Fibroblast of the aortic adventitia (primary cell): ENCODE measurements around the gene HK1. TPM values are rescaled to one million over a fixed set of nuclear protein-coding genes. Genes with fewer than 3 reads are reported as not detected.

Source experiments
- DNase-seq: peaks from one replicate; pipeline ENCODE4 v3.0.0-alpha.2; 2010; ENCODE audit warnings: low read depth
- H3K4me3 ChIP-seq: 2 replicates; pipeline ENCODE4 v1.5.1; 2011; ENCODE audit warnings: low read depth, mild to moderate bottlenecking, control low read depth, low read length, moderate library complexity
- CTCF ChIP-seq: IDR thresholded peaks from 2 replicates; pipeline ENCODE4 v1.5.1; 2011; ENCODE audit warnings: mild to moderate bottlenecking, low read length, control low read depth, inconsistent platforms; ENCODE audit not compliant: insufficient read depth
- total RNA-seq: library from RNA; depleted of rRNA; stranded (reverse); fragments of >200 nt; gene quantifications from 2 replicates; pipeline ENCODE4 v1.2.3, GENCODE V29; 2012; ENCODE audit warnings: low replicate concordance

Gene HK1
- total RNA-seq, 1 donor, result 84.1 TPM

- peak; percentile 70 for TF ChIP-seq CTCF
- peak overlapping the region; percentile 58 for H3K4me3 ChIP-seq
- DNase-seq, result peak; percentile 96
These were observed 130.3 kb downstream of the HK1 start for GRCh38 chr10:69408318-69409175.

- DNase-seq, result no peak
These were observed 130.8 kb downstream of the HK1 start for GRCh38 chr10:69409176-69409495.

GRCh38 chr10:69409968-69410367 is 131.7 kb downstream of the HK1 start:
- TF ChIP-seq CTCF, result no peak
- DNase-seq, result peak; percentile 66
- H3K4me3 ChIP-seq, result no peak overlapping the region

More at GRCh38 chr10:69409176-69409495, 130.8 kb downstream of the HK1 start:
- no peak for TF ChIP-seq CTCF
- peak overlapping the region; percentile 58 for H3K4me3 ChIP-seq

- no peak overlapping the region for H3K4me3 ChIP-seq
- TF ChIP-seq CTCF, result no peak
- DNase-seq, result no peak
These were observed 132.2 kb downstream of the HK1 start for GRCh38 chr10:69410487-69410886.

- no peak for DNase-seq
- no peak for TF ChIP-seq CTCF
- no peak overlapping the region for H3K4me3 ChIP-seq
These were observed 133.2 kb downstream of the HK1 start for GRCh38 chr10:69411476-69411875.

- no peak for DNase-seq
- TF ChIP-seq CTCF, result no peak
- H3K4me3 ChIP-seq, result no peak overlapping the region
These were observed 134.0 kb downstream of the HK1 start for GRCh38 chr10:69412232-69412790.
